Stimulated activated CD8-positive, alpha-beta memory T cell treated with anti-CD3 and anti-CD28 coated beads, Interleukin-4, amount 100 ng/mL, for 1 hour (primary cell): Measurements from ENCODE around the gene SCAI.
"Not testable (repeated sequence)": the region's sequence is repeated elsewhere in the genome, so short reads cannot be mapped to it uniquely, and the experiment has no call there.

Source experiments
- DNase-seq, 2 donors: peaks; one replicate each; pipeline ENCODE4 v3.0.0-alpha.2; 2020; ENCODE audit warnings: low read depth in 2 of 2, low spot score in 1 of 2

The SCAI gene

DNA sequence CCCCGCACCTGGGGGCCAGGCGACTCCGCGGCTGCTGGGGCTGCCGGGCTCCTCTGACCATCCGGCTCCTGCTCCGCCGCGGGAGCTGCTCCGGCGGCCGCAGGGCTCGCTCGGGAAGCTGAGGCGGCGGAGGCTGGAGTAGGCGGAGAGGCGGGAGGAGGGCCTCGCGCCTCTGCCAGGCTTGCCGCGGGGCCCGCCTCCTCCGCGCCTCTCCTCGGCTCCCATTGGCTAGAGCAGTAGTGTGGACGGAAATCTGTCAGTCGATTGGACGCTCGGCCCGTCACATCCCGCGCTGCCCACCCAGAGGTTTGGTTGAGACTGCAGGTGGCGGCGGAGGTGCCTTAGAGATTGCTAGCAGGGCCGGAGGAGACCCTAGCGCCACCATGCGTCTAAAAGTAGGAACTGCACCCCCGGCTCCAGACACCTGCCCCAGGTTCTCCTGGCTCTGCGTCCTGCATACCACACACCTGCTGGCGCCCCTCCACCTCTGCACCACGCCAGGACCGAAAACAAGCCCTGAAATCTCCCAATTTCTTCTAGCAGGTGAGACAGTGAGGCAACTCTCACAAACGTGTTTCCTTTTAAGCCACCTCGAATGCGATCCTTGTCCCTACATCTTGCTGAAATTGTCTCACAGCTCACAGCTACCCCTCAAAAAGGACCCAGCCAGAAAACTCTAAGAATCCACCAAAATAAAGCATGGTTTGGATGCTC, at the start of gene SCAI:
Gene SCAI, minus strand, starts transcription at position 152 of the 714 bp plus-strand sequence. Its CDS starts 91 bp downstream, at position 61.
- DNase-seq, result peak; percentile 91 to 96

DNA sequence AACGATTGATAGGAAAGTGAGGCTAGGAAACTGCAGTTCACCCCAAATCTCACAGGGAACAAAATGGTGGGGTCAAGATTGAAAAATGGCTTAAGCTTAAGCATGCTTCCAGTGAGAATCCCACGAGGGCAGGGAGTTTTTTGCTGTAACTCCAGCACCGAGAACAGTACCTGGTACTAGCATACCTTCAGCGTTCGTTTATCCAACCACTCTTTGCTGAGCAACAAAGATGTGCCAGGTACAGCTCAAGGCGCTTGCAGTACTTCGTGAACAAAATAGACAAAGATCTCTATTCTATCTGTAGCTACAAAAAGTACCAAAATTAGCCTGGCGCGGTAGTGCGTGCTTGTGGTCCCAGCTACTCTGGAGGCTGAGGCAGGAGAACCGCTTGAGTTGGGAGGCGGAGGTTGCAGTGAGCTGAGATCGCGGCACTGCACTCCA, 47.1 kb upstream of the SCAI start:
- DNase-seq, result no peak

DNA sequence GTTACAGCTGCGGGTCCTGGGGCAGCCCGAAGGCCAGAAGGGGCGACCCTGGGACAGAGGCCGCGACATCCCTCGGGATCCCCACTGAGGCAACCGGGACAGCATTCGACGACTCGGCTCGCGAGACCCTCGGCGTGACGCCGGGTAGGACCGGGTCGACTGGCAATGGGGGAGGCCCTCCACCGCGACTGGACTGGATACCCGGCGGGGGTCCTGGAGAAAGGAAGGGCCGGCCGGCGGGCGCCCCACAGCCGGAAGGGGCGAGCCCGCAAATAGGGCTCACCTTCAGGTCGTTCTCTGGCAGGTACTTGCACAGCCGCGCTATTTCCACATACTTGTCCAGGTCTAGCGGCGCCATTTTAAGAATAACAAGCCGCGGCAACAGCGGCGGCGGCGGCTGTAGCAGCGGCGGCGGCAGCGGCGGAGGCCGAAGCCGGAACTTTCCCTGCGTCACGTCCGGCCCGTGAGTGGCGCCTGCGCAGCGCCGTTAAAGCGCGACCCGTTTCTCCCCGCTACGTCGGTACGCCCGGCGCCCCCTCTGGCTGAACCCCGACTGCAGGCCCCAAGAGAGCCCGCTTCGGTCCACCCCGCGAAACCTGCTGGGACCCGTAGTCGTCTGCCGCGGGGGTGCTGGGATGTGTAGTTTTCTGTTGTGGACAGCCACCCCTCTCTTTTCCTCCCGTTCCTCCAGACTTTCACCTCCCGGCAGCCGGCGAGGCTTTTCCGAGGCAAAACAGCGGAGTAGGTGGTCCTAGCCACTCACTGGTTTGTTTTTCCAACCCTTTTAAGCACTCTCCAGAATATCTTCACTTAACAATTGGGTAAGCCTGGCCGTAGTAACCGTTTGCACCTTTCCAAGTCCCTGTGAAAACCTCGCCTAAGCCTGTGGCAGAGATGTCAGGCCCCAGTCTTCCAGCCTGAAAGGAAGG, 46.3 kb upstream of the SCAI start, which contains the start of gene PPP6C:
Gene PPP6C, minus strand, starts transcription at position 443 of the 929 bp plus-strand sequence. Its CDS starts 85 bp downstream, at position 358.
- peak; percentile 92 to 96 for DNase-seq

DNA sequence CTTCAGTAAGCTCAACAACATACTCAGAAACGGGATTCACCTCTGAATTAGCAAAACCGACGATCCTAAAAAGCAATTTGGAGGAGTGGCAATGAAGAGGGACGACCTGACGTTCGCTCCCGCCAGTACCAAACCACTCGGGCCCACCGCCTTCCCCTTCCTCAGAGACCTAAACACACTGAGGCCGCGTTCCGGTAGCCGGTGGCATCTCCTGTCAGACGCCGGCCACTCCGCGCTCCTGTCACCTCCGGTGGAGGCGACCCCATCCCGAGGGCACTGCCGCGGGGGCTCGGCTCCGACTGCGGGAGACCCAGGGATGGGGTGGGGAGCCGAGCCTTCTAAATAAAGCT, 45.7 kb upstream of the SCAI start:
- peak in 1 of 2 donors; percentile 8 for DNase-seq

DNA sequence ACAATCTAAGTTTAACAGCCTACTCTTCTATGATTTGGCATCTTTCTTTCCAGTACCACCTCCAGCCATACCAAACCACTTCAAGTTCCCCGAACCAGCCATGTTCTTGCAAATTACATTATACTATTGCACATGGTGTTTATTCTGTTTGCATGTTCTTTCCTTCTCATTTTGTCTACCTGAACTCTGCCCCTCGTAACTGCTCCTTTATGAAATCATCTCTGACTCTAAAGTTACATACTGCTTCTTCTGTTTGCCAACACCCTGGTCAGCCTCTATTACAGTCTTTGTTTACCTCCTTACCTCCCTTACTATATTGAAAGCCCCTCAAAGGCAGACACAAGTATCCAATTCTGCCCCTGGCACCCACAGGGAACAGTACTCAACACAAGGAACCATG, 40.2 kb upstream of the SCAI start:
- DNase-seq, result no peak

DNA sequence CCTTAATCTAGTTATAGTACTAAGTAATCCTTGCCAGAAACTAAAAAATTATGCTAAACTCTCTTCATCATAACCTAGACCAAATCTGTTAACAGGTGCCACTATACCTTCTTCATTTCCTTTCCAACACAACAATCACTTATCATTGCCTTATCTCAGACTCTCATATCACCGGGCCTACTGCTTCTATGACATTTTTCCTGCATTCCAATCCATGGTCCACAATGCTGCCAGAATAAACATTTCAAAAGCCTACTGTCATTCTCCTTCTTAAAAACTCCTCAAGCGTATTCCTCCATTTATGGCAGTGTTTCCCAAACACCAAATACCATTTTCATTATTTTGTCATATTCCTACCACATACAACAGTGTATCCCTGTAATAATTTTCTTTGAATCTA, 39.7 kb upstream of the SCAI start:
- DNase-seq, result no peak

DNA sequence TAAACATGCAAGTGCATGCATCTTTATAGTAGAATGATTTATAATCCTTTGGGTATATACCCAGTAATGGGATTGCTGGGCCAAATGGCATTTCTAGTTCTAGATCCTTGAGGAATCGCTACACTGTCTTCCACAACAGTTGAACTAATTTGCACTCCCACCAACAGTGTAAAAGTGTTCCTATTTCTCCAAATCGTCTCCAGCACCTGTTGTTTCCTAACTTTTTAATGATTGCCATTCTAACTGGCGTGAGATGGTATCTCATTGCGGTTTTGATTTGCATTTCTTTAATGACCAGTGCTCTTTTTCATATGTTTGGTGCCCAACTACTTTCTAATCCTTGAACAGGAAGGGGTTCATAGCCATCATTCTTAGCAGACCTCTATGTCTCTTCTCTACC, 38.4 kb upstream of the SCAI start:
- DNase-seq, result not testable (repeated sequence)

DNA sequence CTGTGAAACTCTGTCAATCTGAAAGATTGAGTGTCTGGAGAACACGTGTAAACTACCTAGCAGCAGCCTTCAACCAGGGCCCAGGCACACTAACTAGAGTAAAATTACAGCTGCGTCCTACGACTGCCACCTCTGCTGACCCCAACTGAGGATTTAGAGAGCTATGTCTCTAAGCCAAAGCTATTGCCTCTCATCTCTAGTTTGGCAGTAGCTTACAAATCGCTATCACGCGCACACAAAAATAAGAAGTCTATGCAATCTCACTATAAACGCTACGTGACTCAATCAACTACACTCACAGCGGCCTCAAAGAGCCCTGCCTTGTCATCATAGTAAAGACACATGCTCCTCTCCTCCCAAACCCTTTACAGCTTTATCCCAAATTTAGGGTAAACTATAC, 37.5 kb upstream of the SCAI start:
- no peak for DNase-seq

DNA sequence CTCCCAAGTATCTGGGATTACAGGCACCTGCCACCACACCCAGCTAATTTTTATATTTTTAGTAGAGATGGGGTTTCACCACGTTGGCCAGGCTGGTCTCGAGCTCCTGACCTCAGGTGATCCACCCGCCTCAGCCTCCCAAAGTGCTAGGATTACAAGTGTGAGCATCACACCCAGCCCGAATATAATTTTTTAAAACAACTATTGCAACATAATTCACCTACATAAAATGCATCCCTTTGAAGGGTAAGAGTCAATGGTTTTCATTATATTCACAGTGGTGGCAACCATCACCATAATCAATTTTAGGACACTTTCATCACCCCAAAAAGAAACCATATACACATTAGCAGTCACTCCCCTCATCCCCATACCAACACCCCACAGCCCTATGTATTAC, 36.4 kb upstream of the SCAI start:
- not testable (repeated sequence) for DNase-seq

DNA sequence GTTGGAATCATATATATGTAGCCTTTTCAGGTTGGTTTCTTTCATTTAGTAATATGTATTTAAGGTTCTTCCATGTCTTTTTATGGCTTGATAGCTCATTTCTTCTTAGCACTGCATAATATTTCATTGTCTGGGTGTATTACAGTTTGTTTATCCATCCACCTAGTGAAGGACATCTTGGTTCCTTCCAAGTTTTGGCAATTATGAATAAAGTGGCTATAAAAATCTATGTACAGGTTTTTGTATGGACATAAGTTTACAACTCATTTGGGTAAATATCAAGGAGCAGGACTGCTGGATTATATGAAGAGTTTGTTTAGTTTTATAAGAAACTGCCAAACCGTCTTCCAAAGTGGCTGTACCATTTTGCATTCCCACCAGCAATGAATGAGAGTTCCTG, 34.6 kb upstream of the SCAI start:
- DNase-seq, result no peak

DNA sequence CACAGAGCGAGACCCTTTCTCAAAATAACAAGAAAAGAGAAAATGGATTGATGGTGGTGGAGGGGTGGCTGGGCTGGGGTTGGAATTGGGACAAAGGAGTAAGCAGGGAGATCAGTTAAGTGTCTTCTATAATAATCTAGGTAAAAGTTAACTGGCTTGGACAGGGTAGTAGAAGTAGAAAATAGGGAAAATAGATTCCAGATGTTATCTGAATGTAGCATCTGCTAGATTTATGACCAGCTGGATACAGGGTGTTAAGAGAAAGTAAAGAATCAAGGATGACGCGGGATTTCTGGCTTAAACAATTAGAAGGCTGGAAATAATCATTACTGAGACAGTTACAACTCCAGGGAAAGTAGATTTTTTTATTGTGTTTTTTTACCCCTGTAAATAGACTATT, 33.3 kb upstream of the SCAI start:
- DNase-seq, result no peak

DNA sequence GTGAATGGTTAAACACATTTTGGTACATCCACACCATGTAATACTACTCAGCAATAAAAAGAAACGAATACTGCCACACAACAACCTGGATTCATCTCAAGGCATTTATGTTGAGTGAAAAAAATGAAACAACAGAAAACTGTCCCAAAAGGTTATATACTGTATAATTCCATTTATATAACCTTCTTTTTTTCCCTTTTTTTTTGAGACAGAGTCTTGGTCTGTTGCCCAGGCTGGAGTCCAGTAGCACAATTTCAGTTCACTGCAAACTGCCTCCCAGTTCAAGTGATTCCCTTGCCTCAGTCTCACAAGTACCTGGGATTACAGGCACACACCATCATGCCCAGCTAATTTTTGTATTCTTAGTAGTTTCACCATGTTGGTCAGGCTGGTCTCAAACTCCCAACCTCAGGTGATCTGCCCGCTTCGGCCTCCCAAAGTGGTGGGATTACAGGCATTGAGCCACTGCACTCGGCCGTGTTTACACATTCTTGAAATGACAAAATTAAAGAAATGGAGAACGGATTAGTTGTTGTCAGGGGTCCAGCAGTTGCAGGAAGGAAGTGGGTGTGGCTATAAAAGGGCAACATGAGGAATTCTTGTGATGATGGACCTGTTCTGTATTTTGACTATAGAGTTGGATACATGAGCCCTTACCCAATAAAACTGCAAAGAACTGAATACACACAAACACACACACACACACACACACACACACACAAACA, 28.9 kb upstream of the SCAI start:
- no peak for DNase-seq

DNA sequence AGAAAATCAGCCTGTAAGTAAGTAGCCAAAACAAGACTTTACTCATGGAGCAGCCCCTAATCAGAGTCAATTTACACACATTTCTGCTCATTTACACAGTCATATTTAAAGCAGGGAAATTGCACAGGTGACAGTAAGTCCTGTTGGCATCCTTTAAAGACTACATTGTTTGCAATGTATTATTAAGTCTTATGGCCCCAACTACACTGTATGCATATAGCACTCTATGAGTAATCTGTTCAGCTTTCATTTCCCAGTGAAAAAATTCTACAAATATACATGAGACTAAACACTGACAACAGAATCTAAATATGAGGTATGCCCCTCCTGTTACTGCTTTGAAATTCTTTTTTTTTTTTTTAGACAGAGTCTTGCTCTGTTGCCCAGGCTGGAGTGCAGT, 26.6 kb upstream of the SCAI start:
- no peak for DNase-seq

DNA sequence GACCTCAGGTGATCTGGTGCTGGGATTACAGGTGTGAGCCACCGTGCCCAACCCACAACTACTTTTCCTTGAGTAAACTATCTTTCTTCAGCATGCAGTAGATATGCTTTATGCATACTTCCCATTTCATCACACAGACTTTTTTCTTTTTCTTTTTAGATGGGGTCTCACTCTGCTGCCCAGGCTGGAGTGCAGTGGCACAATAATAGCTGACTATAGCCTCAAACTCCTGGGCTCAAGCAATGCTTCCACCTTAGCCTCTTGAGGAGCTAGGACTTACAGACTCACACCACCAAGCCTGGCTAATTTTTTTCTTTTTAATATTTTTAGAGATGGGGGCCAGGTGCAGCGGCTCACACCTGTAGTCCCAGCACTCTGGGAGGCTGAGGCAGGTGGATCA, 23.4 kb upstream of the SCAI start:
- DNase-seq, result no peak

DNA sequence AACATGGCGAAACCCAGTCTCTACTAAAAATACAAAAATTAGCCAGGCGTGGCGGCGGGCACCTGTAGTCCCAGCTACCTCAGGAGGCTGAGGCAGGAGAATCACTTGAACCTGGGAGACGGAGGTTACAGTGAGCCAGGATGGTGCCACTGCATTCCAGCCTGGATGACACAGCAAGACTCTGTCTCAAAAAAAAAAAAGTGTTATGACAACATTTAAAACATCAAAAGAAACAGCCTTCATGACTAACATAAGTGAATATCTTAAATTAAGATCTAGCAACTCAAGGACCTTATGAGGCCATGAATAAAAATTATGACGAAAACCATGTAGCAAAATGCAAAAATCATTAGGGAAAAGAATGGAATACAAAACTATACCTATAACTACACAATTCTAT, 19.6 kb upstream of the SCAI start:
- not testable (repeated sequence) for DNase-seq

DNA sequence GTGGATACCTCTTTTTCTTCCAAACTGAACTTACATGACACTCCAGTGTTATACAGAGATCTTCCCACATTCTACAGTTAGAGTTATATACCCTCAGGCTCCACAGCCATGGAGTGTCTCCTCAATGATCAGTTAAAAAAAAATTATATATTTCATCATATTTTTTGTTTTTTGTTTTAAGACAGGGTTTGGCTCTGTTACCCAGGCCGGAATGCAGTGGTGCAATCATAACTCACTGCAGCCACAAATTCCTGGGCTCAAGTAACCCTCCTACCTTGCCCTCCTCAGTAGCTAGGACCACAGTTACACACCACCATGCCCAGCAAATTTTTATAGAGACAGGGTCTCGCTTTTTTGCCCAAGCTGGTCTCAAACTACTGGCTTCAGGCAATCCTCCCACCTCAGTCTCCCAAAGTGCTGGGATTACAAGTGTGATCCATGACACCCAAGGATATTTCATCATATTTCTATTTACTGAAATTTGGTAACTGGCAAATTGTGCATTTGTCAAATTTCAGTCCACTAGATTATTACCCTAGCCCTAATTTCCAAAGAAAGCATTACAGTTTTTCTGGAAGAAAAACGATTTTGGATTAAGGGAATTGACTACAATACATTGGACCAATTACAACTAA, 18.1 kb upstream of the SCAI start:
- DNase-seq, result no peak

DNA sequence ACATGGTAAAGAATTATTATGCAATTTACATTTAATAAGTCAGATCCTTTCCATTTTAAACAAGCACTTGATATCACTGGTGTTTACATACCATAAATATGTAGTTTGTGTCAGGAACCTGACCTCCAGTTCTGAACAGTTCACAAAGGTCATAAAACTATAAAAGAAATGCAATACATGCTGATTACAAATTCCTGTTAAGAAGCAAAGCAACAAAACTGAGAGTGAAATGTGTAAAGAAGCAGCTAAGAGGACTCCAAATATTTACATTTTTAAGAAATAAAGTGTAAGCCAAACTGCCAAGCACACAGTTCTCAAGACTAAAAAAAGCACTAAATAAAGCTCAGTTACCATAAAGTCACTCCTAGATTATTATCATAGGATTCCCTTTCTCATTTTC, 17.4 kb upstream of the SCAI start:
- no peak for DNase-seq

DNA sequence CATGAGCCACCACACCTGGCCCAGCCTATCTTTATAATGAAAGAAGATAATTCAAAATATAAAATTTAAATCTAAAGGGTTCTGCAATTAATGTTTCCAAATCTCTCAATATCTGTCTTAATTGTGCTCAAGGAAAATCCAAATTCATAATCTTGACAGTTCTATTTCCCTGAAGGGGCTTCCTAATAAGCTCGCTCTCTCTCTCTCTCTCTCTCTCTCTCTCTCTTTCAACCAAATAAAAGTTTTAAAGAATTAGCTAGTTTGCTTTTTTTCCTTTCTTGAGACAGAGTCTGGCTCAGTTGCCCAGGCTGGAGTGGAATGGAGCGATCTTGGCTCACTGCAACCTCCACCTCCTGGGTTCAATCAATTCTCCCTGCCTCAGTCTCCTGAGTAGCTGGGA, 13.2 kb upstream of the SCAI start:
- no peak for DNase-seq

DNA sequence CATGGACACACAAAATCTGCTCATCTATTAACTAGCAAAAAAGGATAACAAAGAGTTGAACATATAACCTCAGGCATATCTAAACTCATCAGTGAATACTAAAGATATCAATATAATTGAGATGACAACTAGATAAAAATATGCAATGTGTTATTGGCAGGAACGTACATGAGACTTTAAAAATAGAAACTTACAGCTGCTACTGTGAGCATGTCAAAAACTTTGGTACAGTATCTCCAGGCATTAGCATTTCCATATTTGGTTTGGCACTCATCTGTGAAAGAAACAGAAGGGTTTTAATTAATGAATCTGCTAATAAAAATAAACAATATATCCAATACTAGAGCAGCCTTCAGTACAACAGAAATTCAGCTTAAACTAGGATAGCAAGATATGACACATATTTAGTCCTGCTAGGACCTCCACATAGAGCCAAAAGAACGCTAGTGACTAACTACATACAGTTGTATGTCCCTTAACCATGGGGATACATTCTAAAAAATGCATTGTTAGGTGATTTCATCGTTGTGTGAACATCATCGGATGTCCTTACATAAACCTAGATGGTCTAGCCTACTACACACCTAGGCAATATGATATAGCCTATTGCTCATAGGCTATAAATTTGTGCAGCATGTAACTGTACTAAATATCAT, 10.5 kb upstream of the SCAI start:
- no peak for DNase-seq

DNA sequence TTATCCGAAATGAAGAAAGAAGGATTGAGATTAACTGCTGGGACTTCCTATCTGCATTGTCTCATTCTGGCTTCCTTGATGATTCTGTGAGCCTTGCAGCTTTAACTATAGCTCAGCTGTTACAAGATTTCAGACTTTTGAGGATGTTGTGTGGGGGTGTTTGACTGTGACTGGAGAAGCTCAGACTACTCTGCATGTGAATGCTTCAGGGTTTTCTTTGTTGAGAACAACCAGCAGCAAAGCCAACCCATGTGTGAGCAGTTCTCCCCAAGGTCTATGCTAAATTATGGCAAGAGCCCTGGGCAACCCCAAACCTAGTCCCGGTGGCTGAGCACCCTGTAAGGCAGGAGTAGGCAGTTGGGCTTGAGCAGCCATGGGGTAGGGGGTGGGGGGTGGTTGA, 8.4 kb upstream of the SCAI start:
- DNase-seq, result no peak
